Activated CD4-positive, alpha-beta T cell treated with anti-CD3 and anti-CD28 coated beads, Interleukin-2, amount 50 U/mL, for 48 hours (primary cell): ENCODE data around the gene PCSK5.
"Not testable (repeated sequence)": the region's sequence is repeated elsewhere in the genome, so short reads cannot be mapped to it uniquely, and the experiment has no call there.

Source experiments
- DNase-seq, 2 experiments: peaks; one replicate each; pipeline ENCODE4 v3.0.0-alpha.2; 2020

PCSK5 gene

DNA sequence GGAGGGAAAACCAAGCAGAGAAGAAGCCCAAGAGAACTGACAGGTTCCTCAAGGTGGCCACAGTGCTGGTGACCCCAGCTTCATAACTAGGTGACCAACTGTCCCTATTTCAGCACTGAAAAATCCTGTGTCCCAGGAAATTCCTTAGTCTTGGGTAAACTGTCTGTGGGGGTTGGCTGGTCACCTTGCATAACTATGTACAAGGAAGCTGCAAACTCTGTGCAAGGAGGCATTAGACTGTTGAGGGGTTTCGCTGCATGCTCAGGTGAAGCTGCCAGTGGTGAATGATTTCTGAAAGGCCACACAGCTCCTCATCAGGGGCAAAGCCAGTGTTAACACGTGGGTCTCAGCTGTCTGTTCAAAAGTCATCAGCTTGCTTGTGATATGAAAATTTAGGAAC, 36.9 kb downstream of the PCSK5 start:
- no peak for DNase-seq

DNA sequence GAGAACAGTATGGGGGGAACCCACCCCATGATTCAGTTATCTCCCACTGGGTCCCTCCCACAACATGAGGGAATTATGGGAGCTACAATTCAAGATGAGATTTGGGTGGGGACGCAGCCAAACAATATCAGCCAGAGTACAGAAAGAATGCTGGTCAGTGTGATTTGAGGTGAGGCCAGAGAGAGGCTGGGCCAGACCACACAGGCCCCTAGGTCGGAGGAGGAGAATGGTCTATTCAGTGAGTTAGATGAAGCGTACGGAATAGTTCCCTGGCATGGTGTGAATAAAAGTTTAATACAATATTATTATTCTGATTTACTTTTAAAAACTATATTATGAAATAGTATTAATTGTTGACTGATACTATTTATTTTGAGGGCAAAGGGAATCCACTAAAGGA, 39.7 kb downstream of the PCSK5 start:
- no peak for DNase-seq

DNA sequence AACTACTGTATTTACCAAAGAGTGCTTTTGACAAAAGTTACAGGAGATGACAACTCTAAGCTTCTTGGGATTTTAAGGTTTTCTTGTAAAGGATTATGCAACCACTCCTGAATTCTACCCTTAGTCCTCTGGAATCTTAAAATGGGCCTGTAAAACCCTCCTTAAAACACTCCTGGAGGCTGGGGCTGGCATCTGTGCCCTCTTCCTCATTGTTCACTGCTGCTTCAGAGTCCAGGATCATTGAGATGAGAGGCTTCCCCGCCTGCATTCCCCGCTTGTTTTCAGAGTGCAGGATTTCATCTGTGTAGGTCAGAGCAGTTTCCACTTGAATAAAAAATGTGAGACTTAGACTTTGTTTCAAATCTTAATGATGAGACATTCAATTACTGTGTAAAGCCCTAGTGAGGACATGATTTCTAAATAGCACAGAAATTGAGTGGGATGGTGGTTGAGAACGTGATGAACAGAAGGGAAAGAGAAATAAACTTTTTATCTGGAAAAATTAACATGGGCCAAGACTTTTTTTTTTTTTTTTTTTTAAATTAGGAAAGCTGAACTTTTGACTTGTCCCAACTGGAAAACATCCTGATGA, 40.4 kb downstream of the PCSK5 start:
- no peak for DNase-seq

DNA sequence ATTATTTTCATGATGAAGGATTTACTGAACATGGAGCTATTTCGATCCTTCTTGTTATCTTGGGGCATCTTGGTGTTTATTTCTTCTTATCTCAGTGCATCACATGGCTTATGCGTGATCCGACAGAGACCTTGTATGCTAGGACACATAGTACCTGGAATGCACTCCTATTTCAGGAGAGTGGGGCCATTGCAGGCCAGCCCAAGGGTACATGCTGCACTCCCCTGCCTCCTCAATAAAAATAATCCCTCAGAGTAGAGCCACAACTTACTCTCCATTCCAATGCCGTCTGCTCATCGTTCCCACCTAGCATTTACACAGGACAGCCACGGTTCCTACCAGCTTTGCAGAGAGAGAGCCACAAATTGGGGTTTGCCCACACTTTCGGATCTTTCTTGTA, 43.5 kb downstream of the PCSK5 start:
- DNase-seq, result no peak

DNA sequence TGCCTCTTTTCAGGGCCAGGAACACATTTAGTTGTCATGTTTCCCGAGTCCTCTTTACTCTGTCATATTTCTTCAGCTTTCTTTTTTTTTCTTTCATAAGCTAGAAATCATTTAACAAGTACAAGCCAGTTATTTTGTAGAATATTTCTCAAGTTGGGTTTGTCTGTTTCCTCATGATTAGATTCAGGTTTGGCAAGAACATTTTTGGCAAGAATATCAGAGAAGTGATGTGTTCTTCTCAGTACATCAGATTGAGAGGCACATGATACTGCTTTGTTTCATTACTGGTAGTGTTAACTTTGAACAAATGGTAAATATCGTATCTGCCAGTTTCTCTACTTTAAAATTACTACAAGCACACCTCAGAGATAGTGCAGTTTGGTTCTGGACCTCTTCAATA, 45.1 kb downstream of the PCSK5 start:
- no peak for DNase-seq

DNA sequence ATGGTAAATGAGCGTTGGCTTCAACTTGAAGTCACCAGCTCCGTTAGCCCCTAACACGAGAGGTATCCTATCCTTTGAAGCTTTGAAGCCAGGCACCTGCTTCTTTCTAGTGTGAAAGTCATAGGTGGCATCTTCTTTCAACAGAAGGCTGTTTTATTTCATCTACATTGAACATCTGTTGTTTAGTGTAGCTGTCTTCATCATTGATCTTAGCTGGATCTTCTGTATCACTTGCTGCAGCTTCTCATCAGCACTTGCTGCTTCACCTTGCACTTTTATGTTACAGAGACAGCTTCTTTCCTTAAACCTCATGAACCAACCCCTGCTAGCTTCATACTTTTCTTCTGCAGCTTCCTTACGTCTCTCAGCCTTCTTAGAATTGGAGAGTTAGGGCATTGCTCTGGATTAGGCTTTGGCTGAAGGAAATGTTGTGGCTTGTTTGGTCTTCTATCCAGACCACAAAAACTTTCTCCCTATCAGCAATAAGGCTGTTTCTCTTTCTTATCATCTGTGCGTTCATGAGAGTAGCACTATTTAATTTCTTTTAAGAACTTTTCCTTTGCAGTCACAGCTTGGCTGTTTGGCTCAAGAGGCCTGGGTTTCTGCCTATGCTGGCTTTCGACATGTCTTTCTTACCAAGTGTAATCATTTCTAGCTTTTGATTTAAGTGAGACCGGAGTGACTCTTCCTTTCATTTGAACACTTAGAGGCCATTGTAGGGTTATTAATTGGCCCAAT, 47.2 kb downstream of the PCSK5 start:
- DNase-seq, result no peak

GRCh38 chr9:75938946-75939345, 48.5 kb downstream of the PCSK5 start:
- DNase-seq, result no peak

DNA sequence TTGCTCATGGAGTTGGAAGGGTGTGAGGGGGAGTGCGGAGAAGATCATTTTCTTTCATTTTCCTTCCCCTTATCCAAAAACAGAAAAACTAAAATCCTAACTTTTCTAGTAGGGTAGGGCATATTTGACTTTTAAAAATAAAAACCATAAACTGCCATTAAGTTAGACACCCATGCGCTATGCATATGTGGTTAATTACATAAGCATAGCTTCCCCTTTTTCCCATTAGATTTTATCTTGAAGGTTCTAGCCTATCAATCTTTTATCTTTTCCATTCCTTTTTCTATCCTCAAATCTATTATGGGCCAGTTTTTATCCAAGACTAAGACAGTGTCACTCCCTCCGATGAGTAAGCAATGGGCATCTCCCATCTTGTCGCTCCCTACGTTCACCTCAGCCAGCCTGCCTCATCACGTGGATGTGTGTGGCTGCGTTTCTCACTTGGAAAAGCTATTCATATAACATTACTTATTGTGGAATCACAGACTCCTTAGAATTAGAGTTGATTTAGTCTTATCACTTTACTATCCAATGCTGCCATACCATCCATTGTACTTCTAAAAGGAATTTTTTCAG, 49.2 kb downstream of the PCSK5 start:
- DNase-seq, result no peak

DNA sequence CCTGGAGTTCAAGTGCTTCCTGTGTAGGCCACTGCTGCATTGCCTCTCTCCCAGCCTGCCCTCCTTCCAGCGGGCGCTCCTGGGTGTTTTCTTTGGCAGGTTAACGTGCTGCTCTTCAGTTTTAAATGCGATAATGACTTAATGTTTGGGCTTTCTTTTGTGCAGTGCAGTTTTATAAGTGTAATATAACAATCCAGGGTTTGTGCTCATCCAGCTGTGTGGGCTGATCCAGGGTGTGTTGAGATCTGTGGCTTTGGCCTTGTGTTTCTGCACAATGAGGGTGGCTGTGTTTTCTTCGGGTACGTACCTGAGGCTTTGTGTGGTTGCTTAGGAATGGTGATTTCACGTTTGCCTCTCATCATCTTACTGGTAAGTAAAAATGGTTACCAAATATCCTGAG, 50.6 kb downstream of the PCSK5 start:
- DNase-seq, result no peak

DNA sequence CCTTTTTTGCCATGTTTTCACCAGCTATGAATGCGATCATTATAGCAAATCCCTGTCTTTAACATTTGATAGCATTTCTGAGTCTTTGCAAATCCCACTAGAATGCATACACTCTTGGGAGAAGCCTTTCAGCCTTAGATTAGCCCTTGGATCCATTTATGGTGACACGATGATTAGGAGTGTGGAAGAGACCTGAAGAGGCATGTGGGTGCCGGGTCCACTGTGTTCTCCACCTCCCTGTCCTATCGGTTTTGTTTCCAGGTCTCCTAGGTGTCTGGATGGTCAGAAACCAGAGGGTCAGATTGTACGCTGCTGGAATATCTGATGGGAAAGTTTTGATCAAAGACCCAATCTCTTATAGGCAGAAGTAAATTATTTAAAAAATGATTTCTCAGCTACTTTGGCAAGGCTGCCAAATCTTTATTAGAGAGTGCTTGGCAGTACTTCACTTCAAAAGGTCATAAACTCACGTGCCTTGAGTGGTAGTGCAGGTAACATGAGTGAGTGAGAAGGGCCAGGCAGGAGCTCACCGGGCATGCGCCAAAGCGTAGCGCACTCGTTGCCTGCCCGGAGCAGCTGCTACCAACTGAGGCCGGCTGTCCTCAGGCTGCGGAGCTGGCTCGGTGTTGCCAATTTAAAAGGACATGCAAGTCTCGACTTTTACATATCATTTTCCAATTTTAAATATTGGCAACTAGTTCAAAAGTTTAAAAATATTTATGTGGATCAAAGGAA, 51.3 kb downstream of the PCSK5 start:
- DNase-seq, result no peak

GRCh38 chr9:75946766-75947165, 56.3 kb downstream of the PCSK5 start:
- no peak for DNase-seq

DNA sequence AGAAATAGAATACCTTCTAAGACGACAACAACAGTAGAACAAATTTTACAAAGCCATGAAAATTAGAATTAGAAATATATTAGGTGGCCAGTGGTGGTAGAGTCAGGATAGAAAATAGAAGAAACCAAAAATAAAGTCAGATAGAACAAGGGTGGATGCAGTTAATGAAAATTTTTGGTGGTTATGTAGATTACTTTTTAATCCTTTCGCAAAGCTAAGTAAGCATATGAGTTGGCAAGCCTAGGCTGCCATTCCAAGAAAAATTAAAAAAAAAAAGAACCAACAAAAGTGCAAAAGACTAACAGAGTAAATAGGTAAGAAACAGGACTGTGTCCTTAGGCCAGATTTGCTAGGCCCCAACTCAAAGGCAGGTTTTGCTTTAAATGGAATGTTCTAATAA, 56.8 kb downstream of the PCSK5 start:
- DNase-seq, result no peak

- no peak for DNase-seq
These were observed 60.5 kb downstream of the PCSK5 start for GRCh38 chr9:75950998-75951397.

GRCh38 chr9:75953218-75953617, 62.7 kb downstream of the PCSK5 start:
- no peak for DNase-seq

DNA sequence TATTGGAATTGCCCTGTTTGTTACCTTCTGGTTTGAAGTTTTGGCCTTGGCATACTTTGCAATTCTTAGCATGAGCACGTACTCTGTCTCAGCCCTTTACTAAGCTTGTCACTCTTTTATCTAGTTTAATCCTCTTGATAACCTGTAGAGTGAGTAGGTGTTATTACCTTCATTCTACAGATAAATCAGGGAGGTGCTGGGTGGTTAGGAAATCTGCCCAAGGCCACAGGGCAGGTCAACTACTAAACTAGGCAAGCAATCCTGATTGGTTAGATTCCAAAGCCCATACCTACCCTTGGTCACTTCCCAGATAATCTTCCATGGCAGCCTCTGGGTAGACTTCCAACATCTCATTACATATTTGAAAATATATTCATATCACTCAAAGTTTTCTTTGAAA, 65.7 kb downstream of the PCSK5 start:
- no peak for DNase-seq

DNA sequence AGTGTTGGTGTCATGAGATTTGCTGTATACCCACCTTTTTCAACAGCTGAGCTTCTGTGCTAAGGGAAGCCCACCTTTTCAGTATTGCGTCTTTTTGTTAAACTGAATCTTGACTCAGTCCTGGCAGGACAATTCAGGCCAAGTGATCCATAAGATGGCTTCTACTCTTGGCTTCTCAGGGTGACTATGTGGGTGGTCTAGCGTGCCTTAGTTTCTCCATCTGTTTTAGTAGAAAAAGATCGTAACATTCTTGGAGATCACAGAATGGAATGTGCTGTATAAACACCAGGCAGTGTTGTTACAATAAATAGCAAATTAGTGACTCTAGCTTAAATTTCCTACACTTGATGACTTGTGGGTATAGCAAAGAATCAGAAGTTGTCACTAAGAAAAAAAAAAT, 66.6 kb downstream of the PCSK5 start:
- DNase-seq, result no peak

GRCh38 chr9:75958226-75958625, 67.8 kb downstream of the PCSK5 start:
- DNase-seq, result no peak

- DNase-seq, result no peak
These were observed 70.1 kb downstream of the PCSK5 start for GRCh38 chr9:75960551-75960950.

DNA sequence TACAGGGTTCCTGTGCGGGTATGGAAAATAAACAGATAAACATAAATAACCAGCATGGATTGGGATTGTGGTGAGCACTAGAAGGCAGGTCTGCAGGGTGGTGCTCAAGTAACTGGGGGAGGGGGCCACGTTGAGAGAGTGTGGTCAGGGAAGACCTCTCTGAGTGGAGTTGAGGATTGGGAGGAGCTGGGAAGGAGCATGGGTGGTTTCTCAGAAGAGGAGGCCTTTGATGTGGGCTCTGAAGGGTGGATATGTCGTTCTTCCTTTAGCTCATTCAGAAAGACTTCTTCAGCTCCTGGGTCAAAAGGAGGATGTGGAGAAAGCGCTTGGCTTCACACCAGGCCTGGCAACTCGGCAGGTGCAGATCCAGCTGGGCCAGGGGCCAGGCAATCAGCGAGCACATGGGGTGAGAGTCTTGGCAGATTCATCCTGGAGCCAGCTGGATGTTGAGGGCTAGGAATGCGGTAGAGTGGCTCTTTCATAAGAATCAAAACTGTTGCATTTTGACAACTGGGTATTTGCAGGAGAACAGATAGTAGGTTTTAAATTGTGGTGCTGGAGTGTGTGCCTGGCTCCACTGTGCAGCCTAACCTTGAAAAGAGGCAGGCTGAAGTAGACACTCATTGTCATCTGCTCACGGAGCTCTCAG, 71.7 kb downstream of the PCSK5 start:
- DNase-seq, result no peak

DNA sequence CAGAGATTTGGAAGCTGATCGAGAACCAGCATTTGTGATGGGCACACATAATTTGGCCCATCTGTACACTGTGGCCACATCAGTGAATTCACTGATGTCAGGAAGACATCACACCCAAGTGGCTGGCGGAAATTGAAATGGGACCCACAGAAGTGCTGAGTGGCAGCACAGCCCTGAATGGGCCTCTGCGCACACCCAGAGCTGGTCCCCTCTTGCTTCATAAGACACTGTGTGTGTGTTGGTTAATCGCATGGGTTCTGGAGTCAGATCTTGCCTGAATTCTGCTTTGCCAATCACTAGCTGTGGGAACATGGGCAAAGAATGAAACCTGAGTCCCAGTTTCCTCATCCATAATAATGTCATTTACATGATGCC, 72.2 kb downstream of the PCSK5 start:
- no peak for DNase-seq

GRCh38 chr9:75963321-75963720, 72.8 kb downstream of the PCSK5 start:
- DNase-seq, result not testable (repeated sequence)

DNA sequence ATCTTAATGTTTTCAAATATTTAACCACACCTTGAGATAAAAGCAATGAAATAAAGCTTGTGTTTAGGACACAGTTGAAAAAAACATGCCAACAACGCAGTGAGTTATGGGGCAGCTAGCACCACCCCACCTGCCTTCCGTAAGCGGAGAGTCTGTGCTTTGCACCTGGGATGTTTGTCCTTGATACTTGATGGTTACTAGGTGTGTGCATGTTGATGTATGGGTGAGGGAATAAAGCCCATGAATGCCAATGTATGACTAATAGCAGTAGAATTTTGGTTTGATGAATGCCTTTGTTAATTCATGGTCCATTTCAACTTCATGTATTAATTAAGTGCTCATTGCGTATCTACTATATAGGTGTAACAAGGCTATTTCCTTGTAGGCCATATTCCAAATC, 74.0 kb downstream of the PCSK5 start:
- DNase-seq, result no peak

DNA sequence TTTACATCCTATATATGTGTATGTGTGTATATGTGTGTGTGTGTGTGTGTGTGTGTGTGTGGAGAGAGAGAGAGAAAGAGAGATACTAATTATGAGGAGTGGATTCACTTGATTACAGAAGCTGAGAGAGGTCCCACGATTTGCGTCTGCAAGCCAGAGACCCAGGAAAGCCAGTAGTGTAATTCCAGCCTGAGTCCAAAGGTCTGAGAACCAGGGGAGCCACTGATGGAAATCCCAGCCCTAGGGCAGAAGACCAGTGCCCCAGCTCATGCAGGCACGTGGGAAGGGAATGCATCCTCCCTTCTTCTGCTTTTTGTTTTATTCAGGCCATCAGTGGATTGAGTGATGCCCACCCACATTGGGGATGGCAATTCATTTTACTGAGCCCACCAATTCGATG, 74.8 kb downstream of the PCSK5 start:
- DNase-seq, result no peak

DNA sequence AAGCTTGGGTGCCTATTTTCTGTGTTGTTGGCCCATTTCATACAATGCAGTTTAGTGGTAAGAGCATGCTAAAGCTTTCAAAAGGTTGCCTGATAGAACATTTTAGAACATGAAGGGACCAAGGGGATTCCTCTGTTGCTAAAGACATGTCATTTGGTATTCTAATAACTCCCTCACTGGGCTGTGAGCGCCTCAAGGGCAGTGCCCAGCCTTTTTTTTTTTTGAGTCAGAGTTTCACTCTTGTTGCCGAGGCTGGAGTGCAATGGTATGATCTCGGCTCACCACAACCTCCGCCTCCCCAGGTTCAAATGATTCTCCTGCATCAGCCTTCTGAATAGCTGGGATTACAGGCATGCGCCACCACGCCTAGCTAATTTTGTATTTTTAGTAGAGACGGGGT, 77.1 kb downstream of the PCSK5 start:
- no peak for DNase-seq
